ENCODE data around the gene CHD5. TPM values are rescaled to one million over a fixed set of nuclear protein-coding genes. Genes with fewer than 3 reads are reported as not detected.

The CHD5 gene
- total RNA-seq, 4 donors from 2014 or later = 0.04 to 0.36 (median 0.13) TPM; not detected in 1

- WGBS = 95% methylated on average over 5 of the region's 21 CpGs
- no peak for TF ChIP-seq EP300 (IDR thresholded peaks at IDR 0.05)
- no peak for TF ChIP-seq POLR2AphosphoS5 (IDR thresholded peaks at IDR 0.05)
- no peak for TF ChIP-seq POLR2A (IDR thresholded peaks at IDR 0.05)
- TF ChIP-seq CTCF (IDR thresholded peaks at IDR 0.05) = no peak
- Histone ChIP-seq H3K4me3 (no peak overlapping the region), H3K9me3 (no peaks in the 10 kb centered on the region), H3K27ac (no peak overlapping the region), H3K36me3 (no peaks in the 10 kb centered on the region), H3K4me1 (no peaks in the 10 kb centered on the region), H3K27me3 (peaks cover under 1% of the 10 kb centered on the region)
- DNase-seq (ENCODE audit: low spot score in 2 of 2) = no peak
Measured at GRCh38 chr1:6094801-6095505, 85.2 kb downstream of the CHD5 start.

DNA sequence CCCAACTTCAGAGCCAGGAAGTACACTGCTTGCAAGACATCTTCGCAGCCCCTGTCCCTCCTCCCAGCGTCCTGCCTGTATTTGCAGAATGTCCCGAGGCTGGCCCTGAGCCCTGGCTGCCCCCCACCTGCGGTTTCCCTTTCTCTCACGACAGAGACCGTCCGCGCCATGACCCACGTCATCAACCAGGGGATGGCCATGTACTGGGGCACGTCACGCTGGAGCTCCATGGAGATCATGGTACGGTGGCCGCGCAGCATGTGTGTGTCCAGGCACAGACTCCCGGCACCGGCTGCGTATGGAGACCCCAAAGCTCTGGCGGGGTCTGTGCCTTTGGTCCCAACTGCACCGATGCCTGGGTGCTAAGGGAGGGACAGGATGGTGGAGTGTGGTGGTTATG is 85.9 kb downstream of the CHD5 start:
- WGBS = 98% methylated on average over 19 of the region's 19 CpGs
- DNase-seq (ENCODE audit: low spot score in 2 of 2) = no peak
- no peaks in the 10 kb centered on the region for H3K36me3 ChIP-seq
- TF ChIP-seq POLR2AphosphoS5 (IDR thresholded peaks at IDR 0.05) (no peak), POLR2A (IDR thresholded peaks at IDR 0.05) (no peak), EP300 (IDR thresholded peaks at IDR 0.05) (no peak), CTCF (IDR thresholded peaks at IDR 0.05) (no peak)
- no peaks in the 10 kb centered on the region for H3K27me3 ChIP-seq
- no peaks in the 10 kb centered on the region for H3K9me3 ChIP-seq
- H3K27ac ChIP-seq = no peak overlapping the region
- H3K4me1 ChIP-seq = no peaks in the 10 kb centered on the region
- no peak overlapping the region for H3K4me3 ChIP-seq

DNA sequence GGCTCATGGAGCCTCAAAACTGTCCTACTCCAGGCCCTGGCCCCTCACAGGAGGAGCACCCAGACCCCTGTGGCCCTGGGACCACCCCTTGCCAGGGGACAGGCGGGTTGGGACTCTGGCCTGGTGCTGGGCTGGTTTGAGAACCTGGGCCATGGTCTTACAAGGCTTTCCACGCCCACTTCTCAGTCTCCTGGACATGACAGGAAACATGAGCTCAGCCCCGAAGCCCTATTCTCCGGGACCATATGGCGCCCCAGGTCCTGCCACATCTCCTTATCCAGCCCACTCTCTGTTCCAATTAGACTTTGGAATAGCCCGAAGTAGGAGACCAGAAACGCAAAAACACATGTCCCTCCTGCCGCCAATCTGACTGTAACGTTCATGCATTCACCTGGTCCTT is 86.5 kb downstream of the CHD5 start:
- 87% methylated on average over 8 of the region's 9 CpGs for WGBS
- Histone ChIP-seq H3K36me3 (no peaks in the 10 kb centered on the region), H3K27ac (no peak overlapping the region), H3K9me3 (no peaks in the 10 kb centered on the region), H3K4me3 (no peak overlapping the region), H3K4me1 (no peaks in the 10 kb centered on the region), H3K27me3 (no peaks in the 10 kb centered on the region)
- no peak for DNase-seq (ENCODE audit: low spot score in 2 of 2)
- TF ChIP-seq EP300 (IDR thresholded peaks at IDR 0.05) = no peak
- TF ChIP-seq POLR2A (IDR thresholded peaks at IDR 0.05) = no peak
- no peak for TF ChIP-seq POLR2AphosphoS5 (IDR thresholded peaks at IDR 0.05)
- TF ChIP-seq CTCF (IDR thresholded peaks at IDR 0.05) = no peak

DNA sequence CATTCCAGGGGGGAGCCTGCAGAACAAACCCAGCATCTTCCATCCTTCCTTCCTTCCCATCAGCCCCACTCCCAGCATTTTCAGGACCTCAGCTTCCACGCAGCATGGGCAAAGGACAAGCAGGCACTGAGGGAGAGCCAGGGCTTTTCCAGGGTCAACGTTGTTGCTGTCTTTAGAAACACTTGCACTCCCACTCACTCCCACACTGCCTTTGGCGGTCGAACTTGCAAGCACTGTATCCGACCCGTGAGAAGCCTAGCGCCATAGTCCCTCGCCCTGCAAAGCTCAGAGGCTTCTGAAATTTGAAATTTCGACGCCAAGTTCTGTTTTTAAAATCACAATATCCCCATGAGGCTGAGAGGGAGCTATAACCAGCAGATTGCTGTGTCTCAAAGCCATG is 87.0 kb downstream of the CHD5 start:
- Histone ChIP-seq H3K4me3 (no peak overlapping the region), H3K4me1 (no peaks in the 10 kb centered on the region), H3K36me3 (no peaks in the 10 kb centered on the region), H3K9me3 (no peaks in the 10 kb centered on the region), H3K27me3 (no peaks in the 10 kb centered on the region), H3K27ac (no peak overlapping the region)
- 89% methylated on average over 10 of the region's 10 CpGs for WGBS
- TF ChIP-seq POLR2AphosphoS5 (IDR thresholded peaks at IDR 0.05) = no peak
- TF ChIP-seq EP300 (IDR thresholded peaks at IDR 0.05) = no peak
- TF ChIP-seq CTCF (IDR thresholded peaks at IDR 0.05) = no peak
- TF ChIP-seq POLR2A (IDR thresholded peaks at IDR 0.05) = no peak
- no peak for DNase-seq (ENCODE audit: low spot score in 2 of 2)

DNA sequence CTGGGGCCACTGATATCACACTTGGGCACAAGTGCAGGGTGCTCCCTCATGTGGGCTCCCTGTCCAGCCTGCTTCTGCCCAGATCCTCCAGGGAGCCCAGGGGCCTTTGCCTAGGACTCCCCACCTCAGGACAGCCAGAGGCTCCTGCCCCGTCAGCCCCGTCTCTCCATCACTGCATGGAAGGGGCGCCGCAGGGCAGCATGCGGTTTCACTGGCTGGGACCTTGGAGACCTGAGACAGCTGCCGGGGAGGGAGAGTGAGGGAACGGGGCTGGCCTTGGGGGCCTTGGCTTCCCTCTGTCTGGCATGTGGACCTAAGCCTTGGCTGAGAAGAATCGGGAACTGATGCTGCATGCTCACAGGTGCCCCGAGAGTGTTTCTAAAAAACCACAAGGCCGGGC is 87.9 kb downstream of the CHD5 start:
- no peaks in the 10 kb centered on the region for H3K9me3 ChIP-seq
- H3K4me1 ChIP-seq = no peaks in the 10 kb centered on the region
- DNase-seq (ENCODE audit: low spot score in 2 of 2) = no peak
- no peaks in the 10 kb centered on the region for H3K36me3 ChIP-seq
- TF ChIP-seq POLR2A (IDR thresholded peaks at IDR 0.05) = no peak
- no peak for TF ChIP-seq EP300 (IDR thresholded peaks at IDR 0.05)
- TF ChIP-seq POLR2AphosphoS5 (IDR thresholded peaks at IDR 0.05) = no peak
- TF ChIP-seq CTCF (IDR thresholded peaks at IDR 0.05) = no peak
- no peaks in the 10 kb centered on the region for H3K27me3 ChIP-seq
- WGBS = 100% methylated on average over 4 of the region's 10 CpGs
- H3K4me3 ChIP-seq = no peak overlapping the region
- H3K27ac ChIP-seq = no peak overlapping the region
